Measurements from ENCODE around the gene RNF217.

RNF217 gene

DNA sequence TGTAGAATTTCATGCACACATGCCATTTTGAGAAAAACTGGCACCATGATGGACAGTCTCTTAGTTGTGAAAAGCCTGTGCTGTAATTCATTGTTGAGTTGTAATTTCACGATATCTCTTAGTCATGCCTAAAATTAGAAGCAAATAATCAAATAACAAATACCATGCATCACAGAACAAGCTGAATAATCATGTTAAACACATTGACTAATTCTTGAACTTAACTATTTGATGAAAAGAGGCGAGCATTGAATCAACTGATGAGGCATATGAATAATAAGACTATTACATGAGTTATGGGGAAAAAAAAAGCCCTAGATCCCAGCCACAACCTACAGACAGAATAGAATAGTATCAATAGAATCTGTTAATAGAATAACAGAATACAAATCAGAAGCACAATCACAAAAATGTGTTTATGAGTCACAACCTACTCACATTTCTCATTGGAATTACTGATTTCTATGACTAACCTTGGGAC, 14.2 kb upstream of the RNF217 start:
- no peak for TF ChIP-seq POLR2A (IDR thresholded peaks at IDR 0.05; ENCODE audit: low read depth, low read length)
- no peak for TF ChIP-seq POLR2AphosphoS5 (IDR thresholded peaks at IDR 0.05; ENCODE audit: low read depth, low read length)
- no peak for TF ChIP-seq TAF1 (IDR thresholded peaks at IDR 0.05; ENCODE audit: borderline replicate concordance, low read depth, low read length)
- no peak for DNase-seq (ENCODE audit: insufficient read length)
- no peak for FAIRE-seq

DNA sequence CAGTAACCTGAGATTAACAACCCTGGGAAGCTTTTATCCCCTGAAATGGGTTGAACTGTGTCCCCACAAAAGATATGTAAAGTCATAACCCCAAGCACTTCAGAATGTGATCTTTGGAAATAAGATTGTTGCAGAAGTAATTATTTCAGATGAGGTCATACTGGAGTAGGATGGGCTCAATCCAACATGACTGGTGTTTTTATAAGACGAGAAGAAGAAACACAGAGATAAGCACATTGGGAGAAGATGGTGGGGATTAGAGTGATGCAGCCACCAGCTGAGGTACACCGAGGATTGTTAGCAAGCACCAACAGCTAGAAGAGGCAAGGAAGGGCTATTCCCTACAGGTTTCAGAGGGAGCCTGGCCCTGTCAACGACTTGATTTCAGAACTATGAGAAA, 12.5 kb upstream of the RNF217 start:
- DNase-seq (ENCODE audit: insufficient read length) (no peak), FAIRE-seq (no peak)
- TF ChIP-seq TAF1 (IDR thresholded peaks at IDR 0.05; ENCODE audit: borderline replicate concordance, low read depth, low read length) (no peak), POLR2AphosphoS5 (IDR thresholded peaks at IDR 0.05; ENCODE audit: low read depth, low read length) (no peak), POLR2A (IDR thresholded peaks at IDR 0.05; ENCODE audit: low read depth, low read length) (no peak)

DNA sequence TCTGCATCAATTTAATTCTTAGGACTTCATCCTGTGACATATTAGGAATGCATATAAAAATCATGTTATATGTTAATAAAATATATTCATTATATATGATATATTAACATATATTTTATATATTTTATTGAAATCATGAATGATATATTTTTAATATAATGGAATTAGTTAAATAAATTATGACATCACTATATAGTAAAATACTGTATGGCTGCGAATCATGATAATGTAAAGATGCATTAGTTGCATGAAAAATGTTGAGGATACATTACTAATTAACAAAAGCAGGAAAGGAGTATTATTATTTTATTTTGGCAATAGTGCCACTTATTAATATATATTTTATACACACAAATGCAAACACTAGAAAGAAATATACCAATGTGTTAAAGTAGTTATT, 8.4 kb upstream of the RNF217 start:
- TF ChIP-seq POLR2AphosphoS5 (IDR thresholded peaks at IDR 0.05; ENCODE audit: low read depth, low read length) (no peak), POLR2A (IDR thresholded peaks at IDR 0.05; ENCODE audit: low read depth, low read length) (no peak), TAF1 (IDR thresholded peaks at IDR 0.05; ENCODE audit: borderline replicate concordance, low read depth, low read length) (no peak)
- DNase-seq (ENCODE audit: insufficient read length), result no peak
- FAIRE-seq, result no peak

DNA sequence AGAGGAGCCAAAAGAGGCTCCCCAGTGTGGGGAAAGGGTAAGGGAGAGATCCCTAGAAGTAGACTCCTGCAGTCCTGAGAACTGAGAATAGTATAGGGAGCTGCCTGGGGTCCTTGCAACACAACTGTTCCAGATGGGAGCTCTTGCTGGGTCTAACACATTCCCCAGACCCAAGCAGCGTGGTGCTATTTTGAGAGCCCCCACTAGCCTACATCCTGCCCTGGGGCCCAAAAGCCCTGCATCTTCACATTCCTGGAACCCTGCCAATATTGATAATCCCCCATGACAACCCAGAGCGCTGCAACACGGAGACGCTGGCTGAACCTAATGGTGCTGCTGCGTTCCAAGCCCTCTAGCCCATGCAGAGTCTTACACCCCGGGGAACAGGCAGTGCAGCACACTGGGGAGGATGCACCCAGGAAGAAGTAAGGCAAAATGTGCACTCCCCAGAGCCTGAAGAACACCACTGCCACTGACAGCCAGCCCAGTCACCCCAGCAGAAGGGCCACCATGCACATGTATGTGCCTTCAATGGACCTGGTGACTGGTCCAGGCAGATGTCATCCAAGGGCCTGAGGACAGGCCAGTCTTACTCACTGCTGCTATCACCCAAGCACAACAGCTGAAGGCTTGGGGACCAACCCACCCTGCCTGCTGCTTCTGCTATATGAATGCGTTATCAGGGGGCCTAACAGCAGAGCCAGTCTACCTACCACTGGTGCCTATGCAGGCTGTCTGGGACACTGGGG, 7.0 kb upstream of the RNF217 start:
- DNase-seq (ENCODE audit: insufficient read length), result no peak
- FAIRE-seq, result no peak
- TF ChIP-seq POLR2AphosphoS5 (IDR thresholded peaks at IDR 0.05; ENCODE audit: low read depth, low read length), result no peak
- TF ChIP-seq TAF1 (IDR thresholded peaks at IDR 0.05; ENCODE audit: borderline replicate concordance, low read depth, low read length), result no peak
- no peak for TF ChIP-seq POLR2A (IDR thresholded peaks at IDR 0.05; ENCODE audit: low read depth, low read length)

DNA sequence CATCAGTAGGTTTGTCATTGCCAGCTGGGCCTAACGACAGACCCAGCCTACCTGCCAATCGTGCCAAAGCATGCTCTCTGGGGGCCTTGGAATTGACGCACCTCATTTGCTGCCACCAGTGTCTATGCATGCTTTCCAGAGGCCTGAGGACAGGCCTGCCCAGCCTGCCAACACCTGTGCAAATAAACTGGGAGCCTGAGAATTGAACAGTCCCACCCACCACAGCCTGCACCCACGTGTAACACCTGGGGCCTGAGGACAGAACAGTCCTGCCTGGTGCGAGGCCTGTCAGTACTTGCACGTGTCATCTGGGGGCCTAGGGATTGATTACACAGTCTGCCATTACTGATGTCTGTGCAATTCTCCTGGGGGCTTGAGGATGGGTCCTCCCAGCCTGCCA, 6.2 kb upstream of the RNF217 start:
- FAIRE-seq (no peak), DNase-seq (ENCODE audit: insufficient read length) (no peak)
- TF ChIP-seq POLR2A (IDR thresholded peaks at IDR 0.05; ENCODE audit: low read depth, low read length) (no peak), TAF1 (IDR thresholded peaks at IDR 0.05; ENCODE audit: borderline replicate concordance, low read depth, low read length) (no peak), POLR2AphosphoS5 (IDR thresholded peaks at IDR 0.05; ENCODE audit: low read depth, low read length) (no peak)

DNA sequence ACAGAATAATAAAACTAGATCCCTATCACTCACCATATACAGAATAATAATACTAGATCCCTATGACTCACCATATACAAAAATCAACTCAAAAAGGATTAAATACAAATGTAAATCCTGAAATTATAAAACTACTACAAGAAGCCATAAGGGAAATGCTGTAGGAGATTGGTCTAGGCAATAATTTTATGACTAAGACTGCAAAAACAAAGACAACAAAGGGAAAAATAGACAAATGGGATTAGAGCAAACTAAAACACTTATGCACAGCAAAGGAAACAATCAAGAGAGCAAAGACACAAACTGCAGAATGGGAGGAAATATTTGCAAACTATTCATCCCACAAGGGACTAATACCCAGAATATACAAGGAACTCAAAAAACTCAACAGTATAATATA, 4.1 kb upstream of the RNF217 start:
- DNase-seq (ENCODE audit: insufficient read length), result no peak
- FAIRE-seq, result no peak
- TF ChIP-seq POLR2AphosphoS5 (IDR thresholded peaks at IDR 0.05; ENCODE audit: low read depth, low read length) (no peak), POLR2A (IDR thresholded peaks at IDR 0.05; ENCODE audit: low read depth, low read length) (no peak), TAF1 (IDR thresholded peaks at IDR 0.05; ENCODE audit: borderline replicate concordance, low read depth, low read length) (no peak)

DNA sequence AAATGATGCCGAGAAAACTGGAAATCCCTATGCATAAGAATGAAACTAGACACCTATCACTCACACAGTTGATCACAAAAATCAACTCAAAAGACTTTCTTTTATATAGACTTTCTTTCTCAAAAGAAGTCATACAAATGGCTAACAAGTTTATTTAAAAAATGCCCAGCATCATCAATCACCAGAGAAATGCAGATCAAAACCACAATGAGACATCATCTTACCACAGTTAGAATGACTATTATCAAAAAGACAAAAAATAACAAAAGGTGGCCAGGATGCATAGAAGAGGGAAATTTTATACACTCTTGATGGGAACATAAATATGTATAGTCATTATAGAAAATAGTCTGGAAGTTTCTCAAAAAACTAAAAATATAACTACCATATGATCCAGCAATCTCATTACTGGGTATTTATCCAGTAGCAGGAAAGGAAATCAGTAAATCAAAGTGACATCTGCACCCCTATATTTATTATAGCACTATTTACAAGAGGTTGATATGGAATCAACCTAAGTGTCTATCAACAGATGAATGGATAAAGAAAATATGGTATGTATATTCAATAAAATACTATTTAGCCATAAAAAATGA, 3.4 kb upstream of the RNF217 start:
- no peak for DNase-seq (ENCODE audit: insufficient read length)
- FAIRE-seq, result no peak

DNA sequence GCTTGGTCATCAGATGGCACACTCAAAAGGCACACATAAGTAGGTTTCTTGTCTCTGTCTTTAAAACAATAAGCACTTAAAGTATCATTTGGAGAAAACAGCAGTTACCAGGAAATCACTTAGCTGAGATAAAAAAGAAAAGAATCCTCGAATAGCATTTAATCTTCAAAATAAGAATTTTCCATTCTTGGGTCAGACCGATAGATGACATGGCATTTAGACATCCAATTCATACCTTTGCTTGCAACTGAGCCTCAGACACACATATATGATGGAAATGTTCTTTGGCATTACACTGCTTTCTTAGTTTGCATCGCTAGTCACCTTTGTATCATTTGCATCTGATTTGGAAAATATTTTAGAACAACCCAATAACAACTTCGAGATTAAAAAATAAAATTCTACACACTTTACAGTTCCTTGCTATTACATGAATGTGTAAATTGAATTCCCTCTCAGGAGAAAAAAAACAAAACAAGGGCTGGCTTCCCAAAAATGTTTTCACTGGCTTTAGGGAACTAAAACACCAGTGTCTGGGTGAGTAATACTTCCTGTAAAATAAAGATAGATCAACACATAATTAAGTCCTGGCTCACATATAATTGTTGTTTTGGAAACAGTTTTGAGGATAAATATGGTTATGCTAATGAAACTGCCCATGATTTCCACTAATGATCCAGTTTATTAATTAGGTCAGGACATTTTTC, 1.3 kb upstream of the RNF217 start:
- DNase-seq (ENCODE audit: insufficient read length), result no peak
- no peak for FAIRE-seq
- TF ChIP-seq POLR2A (IDR thresholded peaks at IDR 0.05; ENCODE audit: low read depth, low read length) (no peak), POLR2AphosphoS5 (IDR thresholded peaks at IDR 0.05; ENCODE audit: low read depth, low read length) (no peak), TAF1 (IDR thresholded peaks at IDR 0.05; ENCODE audit: borderline replicate concordance, low read depth, low read length) (no peak)

More for the DNA sequence above, 3.4 kb upstream of the RNF217 start:
- no peak for TF ChIP-seq POLR2AphosphoS5 (IDR thresholded peaks at IDR 0.05; ENCODE audit: low read depth, low read length)
- no peak for TF ChIP-seq TAF1 (IDR thresholded peaks at IDR 0.05; ENCODE audit: borderline replicate concordance, low read depth, low read length)
- TF ChIP-seq POLR2A (IDR thresholded peaks at IDR 0.05; ENCODE audit: low read depth, low read length), result no peak

DNA sequence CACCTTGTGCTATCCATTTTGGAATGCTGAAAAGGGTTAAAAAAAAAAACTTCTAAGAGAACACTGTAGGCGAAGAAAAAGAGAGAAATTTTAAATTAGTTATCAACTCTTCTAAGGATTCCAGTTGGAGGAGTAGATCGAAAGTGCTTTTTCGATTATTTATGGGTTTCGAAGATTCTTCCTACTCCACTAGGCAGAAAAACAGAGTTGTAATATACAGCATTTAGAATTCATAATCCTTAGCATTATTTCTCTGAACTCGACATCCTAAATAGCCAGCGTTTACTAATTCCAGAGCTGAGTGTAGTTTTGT, 817 bp upstream of the RNF217 start:
- FAIRE-seq (no peak), DNase-seq (ENCODE audit: insufficient read length) (no peak)
- TF ChIP-seq POLR2A (IDR thresholded peaks at IDR 0.05; ENCODE audit: low read depth, low read length) (no peak), TAF1 (IDR thresholded peaks at IDR 0.05; ENCODE audit: borderline replicate concordance, low read depth, low read length) (no peak)

DNA sequence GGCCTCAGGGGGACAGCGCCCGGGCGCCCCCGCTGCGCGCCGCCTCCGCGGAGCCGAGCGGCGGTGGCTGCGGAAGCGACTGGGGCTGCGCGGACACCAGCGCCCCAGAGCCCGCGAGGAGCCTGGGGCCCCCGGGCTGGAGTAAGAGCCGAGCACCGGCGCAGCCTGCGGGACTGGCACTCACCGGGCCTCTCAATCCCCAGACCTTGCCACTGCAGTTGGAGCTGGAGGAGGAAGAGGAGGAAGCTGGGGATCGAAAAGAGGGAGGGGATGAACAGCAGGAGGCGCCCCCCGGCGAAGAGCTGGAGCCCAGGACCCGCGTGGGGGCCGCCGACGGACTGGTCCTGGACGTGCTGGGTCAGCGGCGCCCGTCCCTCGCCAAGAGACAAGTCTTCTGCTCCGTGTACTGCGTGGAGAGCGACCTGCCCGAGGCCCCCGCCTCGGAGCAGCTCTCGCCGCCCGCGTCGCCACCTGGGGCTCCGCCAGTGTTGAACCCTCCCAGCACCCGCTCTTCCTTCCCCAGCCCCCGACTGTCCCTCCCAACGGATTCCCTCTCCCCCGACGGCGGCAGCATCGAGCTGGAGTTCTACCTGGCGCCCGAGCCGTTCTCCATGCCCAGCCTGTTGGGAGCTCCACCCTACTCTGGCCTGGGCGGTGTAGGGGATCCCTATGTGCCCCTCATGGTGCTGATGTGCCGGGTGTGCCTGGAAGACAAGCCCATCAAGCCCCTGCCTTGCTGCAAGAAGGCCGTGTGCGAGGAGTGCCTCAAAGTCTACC, 590 bp downstream of the RNF217 start:
- DNase-seq (ENCODE audit: insufficient read length) (no peak), FAIRE-seq (no peak)
- TF ChIP-seq POLR2A (IDR thresholded peaks at IDR 0.05; ENCODE audit: low read depth, low read length), result no peak
- TF ChIP-seq TAF1 (IDR thresholded peaks at IDR 0.05; ENCODE audit: borderline replicate concordance, low read depth, low read length), result no peak
- TF ChIP-seq POLR2AphosphoS5 (IDR thresholded peaks at IDR 0.05; ENCODE audit: low read depth, low read length), result no peak

DNA sequence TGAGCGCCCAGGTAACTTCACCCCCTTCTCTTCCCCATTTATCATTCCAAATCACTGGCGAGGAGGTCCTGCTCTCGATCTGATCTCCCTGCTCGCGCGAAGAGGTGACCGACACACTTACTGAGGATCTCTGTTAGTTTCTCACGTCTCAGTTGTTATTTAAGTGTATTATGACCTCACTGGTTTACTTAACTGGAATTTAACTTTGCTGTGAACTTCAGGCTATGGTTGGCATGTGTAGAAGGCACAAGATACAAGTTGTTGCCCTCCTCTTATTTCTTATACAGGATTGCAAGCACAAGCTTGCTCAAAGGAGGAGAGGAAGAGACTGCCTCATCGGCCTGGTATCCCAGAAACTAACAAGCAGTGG, 1.2 kb downstream of the RNF217 start:
- TF ChIP-seq POLR2A (IDR thresholded peaks at IDR 0.05; ENCODE audit: low read depth, low read length) (no peak), TAF1 (IDR thresholded peaks at IDR 0.05; ENCODE audit: borderline replicate concordance, low read depth, low read length) (no peak), POLR2AphosphoS5 (IDR thresholded peaks at IDR 0.05; ENCODE audit: low read depth, low read length) (no peak)
- FAIRE-seq (no peak), DNase-seq (ENCODE audit: insufficient read length) (no peak)

Data from GM12892 (cell line).